Adipocyte (in vitro differentiated cells): Measurements from ENCODE around the gene ERGIC2.

Experiments
- DNase-seq: peaks from one replicate; pipeline ENCODE4 v3.0.0-alpha.2; 2015; ENCODE audit warnings: low read depth
- H3K27me3 ChIP-seq: replicated peaks from 2 replicates; pipeline ENCODE4 v1.7.0; 2013; ENCODE audit warnings: mild to moderate bottlenecking, low read length, moderate library complexity; ENCODE audit not compliant: control insufficient read depth, insufficient read depth
- H3K36me3 ChIP-seq: 2 replicates; pipeline ENCODE4 v1.7.0; 2013; ENCODE audit warnings: low read length, mild to moderate bottlenecking, moderate library complexity; ENCODE audit not compliant: control insufficient read depth, insufficient read depth, severe bottlenecking
- H3K4me1 ChIP-seq: 2 replicates; pipeline ENCODE4 v1.7.0; 2013; ENCODE audit warnings: mild to moderate bottlenecking, low read length, moderate library complexity; ENCODE audit not compliant: control insufficient read depth, insufficient read depth
- H3K4me3 ChIP-seq: 2 replicates; pipeline ENCODE4 v1.7.0; 2013; ENCODE audit warnings: mild to moderate bottlenecking, low read length, moderate library complexity
- H3K9ac ChIP-seq: 2 replicates; pipeline ENCODE4 v1.7.0; 2013; ENCODE audit warnings: mild to moderate bottlenecking, low read length, moderate library complexity
- H3K9me3 ChIP-seq: 2 replicates; pipeline ENCODE4 v1.7.0; 2013; ENCODE audit warnings: mild to moderate bottlenecking, low read length, moderate library complexity; ENCODE audit not compliant: control insufficient read depth

Gene ERGIC2

DNA sequence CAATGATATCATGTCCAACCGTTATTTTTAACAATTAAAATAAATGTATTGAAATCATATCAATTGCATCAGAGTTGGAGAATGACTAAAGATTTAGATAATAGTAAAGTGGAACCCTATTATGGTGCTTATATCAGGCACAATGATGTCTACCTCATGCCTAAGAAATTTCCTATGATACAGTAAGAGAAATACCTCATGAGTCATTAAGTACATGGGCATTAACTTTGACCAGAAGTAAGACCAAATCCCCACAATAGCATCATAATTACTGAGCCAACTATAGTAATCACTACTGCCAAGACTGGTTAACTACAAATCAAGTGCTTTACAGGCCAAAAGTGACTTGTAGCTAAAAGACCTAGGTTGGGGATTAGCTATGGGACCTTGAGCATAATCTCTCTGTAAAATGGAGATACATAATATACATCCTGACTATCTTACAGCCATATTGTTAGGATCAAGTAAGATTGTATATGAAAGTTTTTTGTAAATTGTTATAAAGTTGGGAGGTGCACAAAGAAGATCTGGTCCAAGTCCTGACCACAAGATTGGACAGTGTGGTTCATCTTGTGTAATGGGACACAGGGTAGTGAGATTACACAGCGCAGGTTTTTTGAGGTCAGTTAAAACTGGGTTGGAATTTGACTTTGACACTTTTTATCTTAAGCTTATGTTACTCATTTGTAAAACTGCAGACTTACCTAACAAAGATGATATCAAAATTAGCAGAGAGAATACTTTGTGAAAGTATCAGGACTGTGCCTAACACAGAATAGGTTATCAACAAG lies 60.5 kb downstream of the ERGIC2 start:
- H3K36me3 ChIP-seq, result peaks cover 13% of the 10 kb centered on the region
- peak; percentile 48 for DNase-seq
- H3K9ac ChIP-seq, result no peak overlapping the region
- H3K4me1 ChIP-seq, result peaks cover 24% of the 10 kb centered on the region
- no peak overlapping the region for H3K4me3 ChIP-seq
- H3K9me3 ChIP-seq, result no peaks in the 10 kb centered on the region
- H3K27me3 ChIP-seq, result no peaks in the 10 kb centered on the region

DNA sequence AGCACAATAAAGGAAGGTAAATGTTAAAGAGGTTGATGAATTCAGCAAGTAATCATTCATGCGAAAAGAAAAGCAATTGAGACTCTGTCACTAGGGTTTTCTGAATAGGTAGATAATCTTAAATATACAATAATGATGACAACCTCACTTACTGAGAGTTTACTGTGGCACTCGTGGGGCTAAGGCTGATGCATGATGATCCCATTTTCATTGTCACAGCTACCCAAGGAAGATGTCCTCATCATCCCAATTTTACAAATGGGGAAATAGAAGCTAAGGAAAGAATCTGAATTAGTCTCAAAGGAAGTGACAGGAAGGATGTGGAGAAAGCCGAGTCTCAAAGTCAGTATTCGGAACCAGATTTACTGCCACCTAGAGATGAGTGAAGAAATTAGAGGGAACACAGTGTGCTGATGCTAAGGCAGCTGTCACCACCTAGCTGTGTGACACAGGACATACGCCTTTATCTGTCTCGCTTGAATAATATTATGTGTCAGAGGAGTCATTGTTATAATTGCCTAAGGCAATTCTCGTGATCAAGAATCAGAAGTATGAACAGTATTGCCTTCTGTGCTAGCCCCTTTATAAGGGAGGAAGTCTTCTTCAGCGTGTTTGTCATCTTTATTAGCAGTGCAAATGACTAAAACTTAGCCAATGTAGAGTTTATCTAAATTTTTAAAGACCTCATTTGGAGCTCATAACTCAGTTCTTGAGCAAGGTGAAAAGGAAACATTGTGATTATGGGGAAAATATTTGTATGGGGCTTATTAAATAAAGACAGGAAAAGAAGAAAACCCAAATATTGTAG lies 63.2 kb downstream of the ERGIC2 start:
- Histone ChIP-seq H3K27me3 (no peaks in the 10 kb centered on the region), H3K9me3 (no peaks in the 10 kb centered on the region), H3K4me1 (peaks cover 35% of the 10 kb centered on the region), H3K4me3 (no peak overlapping the region), H3K9ac (no peak overlapping the region), H3K36me3 (peaks cover 10% of the 10 kb centered on the region)
- peak; percentile 69 for DNase-seq

DNA sequence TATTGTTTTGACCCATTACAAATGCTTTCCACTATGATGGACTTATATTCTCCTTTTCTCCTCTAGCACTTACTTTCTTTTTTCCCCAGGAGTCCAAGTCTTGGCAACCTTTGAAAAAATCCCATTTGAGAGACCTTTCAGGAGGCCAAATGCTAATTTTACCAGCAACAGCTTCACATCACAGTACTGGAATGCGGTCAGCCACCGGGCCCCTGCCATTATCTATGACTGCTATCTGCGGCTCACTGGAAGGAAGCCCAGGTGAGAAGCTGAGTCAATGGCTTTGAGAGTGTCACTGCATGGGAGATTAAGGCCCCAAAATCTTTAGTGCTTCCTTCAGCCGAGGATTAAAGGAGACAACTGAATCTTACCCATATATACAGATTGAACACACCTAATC lies 64.2 kb downstream of the ERGIC2 start:
- no peaks in the 10 kb centered on the region for H3K9me3 ChIP-seq
- no peak overlapping the region for H3K4me3 ChIP-seq
- H3K9ac ChIP-seq, result no peak overlapping the region
- no peaks in the 10 kb centered on the region for H3K27me3 ChIP-seq
- H3K4me1 ChIP-seq, result peaks cover 36% of the 10 kb centered on the region
- DNase-seq, result peak; percentile 27
- H3K36me3 ChIP-seq, result peaks cover 11% of the 10 kb centered on the region

DNA sequence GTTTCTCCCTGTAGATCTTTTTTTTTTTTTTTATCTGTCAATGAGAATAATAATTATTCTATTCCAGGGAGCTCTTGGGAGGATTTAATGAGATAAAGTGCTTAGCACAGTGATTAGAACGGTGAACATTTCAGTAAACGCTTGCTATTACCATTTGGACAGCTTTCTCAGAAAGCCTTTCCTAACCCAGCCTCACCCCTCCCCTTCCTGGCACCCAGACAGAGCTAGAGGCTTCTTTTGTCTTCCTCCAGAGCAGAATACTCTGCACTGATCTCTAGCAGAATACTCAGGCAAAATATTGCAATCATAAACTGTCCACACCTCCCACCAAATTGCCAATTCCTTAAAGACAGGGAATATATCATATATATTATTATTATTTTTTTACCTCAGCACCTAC lies 66.6 kb downstream of the ERGIC2 start:
- no peak overlapping the region for H3K9ac ChIP-seq
- H3K4me1 ChIP-seq, result peaks cover 26% of the 10 kb centered on the region
- no peaks in the 10 kb centered on the region for H3K27me3 ChIP-seq
- H3K36me3 ChIP-seq, result peaks cover 9% of the 10 kb centered on the region
- no peak overlapping the region for H3K4me3 ChIP-seq
- no peak for DNase-seq
- H3K9me3 ChIP-seq, result no peaks in the 10 kb centered on the region

DNA sequence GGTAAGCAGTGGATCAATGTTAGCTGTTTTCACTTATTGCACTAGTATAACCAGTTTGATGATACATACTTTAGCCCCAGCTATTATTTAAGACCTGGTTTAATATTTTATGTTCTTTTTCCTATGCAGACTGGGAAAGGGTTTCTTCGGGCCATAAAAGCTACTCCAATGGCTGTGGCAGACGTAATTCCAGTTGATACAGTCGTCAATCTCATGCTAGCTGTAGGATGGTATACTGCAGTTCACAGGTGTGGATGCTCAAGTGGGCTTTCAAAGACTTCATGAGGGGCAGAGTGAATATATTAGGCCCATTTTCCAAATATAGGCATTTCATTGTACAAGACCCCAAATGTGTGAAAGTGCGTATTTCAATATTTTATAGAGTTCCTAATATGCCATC lies 70.1 kb downstream of the ERGIC2 start:
- no peak overlapping the region for H3K4me3 ChIP-seq

DNA sequence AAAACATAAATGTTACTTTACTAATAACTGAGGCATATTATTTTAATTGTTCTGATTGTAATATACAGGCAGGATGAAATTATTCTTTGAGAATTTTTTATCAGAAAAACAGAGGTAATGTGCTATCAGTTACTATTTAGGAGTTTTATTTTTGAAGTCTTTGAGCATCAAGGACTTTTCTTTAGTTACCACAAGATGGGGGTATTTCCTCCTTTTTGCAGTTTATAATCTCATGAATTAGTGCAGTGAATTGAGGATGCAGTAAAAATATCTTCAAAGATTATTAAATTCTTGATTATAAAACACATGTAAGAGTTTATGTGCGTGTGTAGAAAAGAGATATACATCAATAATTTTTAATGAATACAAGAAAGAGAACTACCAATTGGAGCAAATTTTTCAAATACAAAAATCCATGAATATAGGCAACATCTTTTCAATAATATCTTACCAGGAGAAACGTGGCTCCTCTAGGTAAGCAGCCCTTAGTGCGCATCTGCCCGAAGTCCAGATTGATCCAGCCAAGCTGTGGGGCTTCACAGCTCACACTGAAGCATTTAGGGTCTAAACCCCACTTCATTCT lies 71.6 kb downstream of the ERGIC2 start:
- Histone ChIP-seq H3K9ac (no peak overlapping the region), H3K9me3 (no peaks in the 10 kb centered on the region), H3K27me3 (no peaks in the 10 kb centered on the region), H3K4me3 (no peak overlapping the region), H3K36me3 (peaks cover 9% of the 10 kb centered on the region), H3K4me1 (peaks cover 11% of the 10 kb centered on the region)
- DNase-seq, result peak; percentile 67

More for the DNA sequence above, 70.1 kb downstream of the ERGIC2 start:
- no peaks in the 10 kb centered on the region for H3K27me3 ChIP-seq
- no peaks in the 10 kb centered on the region for H3K9me3 ChIP-seq
- DNase-seq, result no peak
- peaks cover 15% of the 10 kb centered on the region for H3K4me1 ChIP-seq
- peaks cover 9% of the 10 kb centered on the region for H3K36me3 ChIP-seq
- H3K9ac ChIP-seq, result no peak overlapping the region

DNA sequence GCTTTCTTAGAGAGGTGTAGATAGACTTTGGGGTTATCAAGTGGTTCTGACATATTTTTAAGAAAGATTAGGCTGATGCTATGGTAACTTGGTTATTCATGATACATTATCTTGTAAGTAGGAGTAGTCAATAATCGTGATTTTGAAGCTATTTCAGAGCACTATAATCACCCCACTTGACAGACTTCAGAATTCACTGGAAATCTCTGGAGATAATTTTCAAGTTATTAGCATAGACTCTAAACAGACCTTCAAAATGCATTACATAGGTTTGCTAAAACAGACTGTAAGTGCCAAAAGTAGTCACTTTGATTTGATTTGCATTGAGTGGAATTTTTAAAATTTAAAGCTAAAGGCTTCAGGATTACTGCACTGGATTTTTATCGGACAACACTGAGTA lies 74.3 kb downstream of the ERGIC2 start:
- no peaks in the 10 kb centered on the region for H3K36me3 ChIP-seq
- DNase-seq, result no peak
- H3K4me3 ChIP-seq, result no peak overlapping the region
- H3K9ac ChIP-seq, result no peak overlapping the region
- H3K4me1 ChIP-seq, result peaks cover 2% of the 10 kb centered on the region
- no peaks in the 10 kb centered on the region for H3K9me3 ChIP-seq
- no peaks in the 10 kb centered on the region for H3K27me3 ChIP-seq

DNA sequence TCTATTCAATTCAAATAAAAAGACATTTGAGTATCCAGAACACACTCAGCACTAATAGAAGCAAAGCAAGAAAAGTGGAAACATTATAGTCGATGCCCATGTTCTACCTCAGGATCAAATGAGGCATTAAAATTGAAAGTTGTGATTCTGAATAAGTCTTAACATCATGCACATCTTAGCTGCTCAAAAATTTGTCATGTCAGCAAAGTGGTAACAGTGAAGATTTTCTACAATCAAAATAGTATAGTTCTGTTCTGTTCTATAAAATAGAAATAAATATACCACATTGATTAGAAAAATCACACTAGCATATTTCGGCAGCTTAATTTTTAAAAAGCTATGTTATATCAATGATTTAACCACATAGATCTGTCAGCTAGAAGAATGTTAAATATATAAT lies 74.7 kb downstream of the ERGIC2 start:
- Histone ChIP-seq H3K36me3 (no peaks in the 10 kb centered on the region), H3K9ac (no peak overlapping the region), H3K27me3 (no peaks in the 10 kb centered on the region), H3K4me1 (no peaks in the 10 kb centered on the region), H3K4me3 (no peak overlapping the region), H3K9me3 (no peaks in the 10 kb centered on the region)
- DNase-seq, result no peak

DNA sequence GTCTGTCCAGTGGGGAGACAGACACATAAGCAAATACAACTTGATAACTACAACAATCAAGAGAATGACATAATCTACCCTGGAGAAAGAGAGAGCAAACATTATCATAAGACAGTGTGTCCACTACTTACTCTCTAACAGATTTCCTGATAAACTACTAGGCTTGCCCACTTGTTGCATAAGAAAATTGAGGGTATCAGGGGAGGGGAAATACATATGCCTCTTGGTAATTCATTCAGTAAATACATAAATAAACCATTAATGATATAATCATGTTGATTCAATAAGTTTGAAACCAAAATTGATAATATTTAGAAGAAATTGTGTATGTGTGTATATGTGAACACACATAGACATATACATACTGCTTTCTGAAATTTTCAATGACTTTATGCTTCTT lies 76.6 kb downstream of the ERGIC2 start:
- Histone ChIP-seq H3K27me3 (no peaks in the 10 kb centered on the region), H3K9ac (no peak overlapping the region), H3K9me3 (no peaks in the 10 kb centered on the region), H3K36me3 (no peaks in the 10 kb centered on the region), H3K4me3 (no peak overlapping the region), H3K4me1 (no peaks in the 10 kb centered on the region)
- no peak for DNase-seq

DNA sequence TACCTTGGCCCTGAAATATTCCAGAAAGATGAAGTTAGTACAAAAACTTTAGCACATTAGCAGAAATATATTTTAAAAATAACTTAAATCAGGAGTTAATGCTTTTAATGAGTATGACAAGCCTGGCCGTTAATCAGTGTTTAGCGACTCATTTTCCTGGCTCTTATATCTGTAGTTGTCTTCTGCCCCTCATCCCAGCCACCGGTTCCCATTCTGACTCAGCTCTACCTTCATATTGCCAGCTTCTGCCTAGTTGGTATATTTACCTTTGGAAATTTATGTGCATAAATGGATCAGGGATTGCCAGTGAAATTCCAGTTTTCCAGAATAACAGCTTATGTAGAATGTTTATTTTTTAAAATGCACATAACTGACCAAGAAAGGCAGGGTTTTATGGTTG lies 79.9 kb downstream of the ERGIC2 start:
- Histone ChIP-seq H3K27me3 (no peaks in the 10 kb centered on the region), H3K4me3 (no peak overlapping the region), H3K4me1 (no peaks in the 10 kb centered on the region), H3K9me3 (no peaks in the 10 kb centered on the region), H3K9ac (no peak overlapping the region), H3K36me3 (peaks cover 8% of the 10 kb centered on the region)
- DNase-seq, result no peak

DNA sequence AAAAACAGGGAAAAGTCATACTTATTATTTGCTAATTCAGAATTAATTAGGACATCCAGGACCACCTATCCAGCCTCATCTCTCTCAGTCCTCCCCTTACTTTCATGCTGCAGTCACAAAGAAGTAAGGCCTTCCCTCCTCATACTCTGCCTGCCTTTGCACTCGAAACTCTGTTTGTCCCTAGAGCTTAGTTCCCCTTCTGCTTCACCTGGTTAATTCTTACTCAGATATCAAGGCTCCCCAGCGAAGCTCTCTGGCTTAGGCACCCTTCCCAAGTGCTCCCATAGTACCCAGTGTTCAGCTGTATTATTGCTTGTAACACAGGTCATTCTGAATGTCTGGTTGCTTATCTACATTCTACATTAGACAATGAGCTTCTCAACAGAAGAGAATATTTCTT lies 81.3 kb downstream of the ERGIC2 start:
- no peaks in the 10 kb centered on the region for H3K4me1 ChIP-seq

More for the DNA sequence above, 81.3 kb downstream of the ERGIC2 start:
- no peak for DNase-seq
- Histone ChIP-seq H3K27me3 (no peaks in the 10 kb centered on the region), H3K36me3 (peaks cover 8% of the 10 kb centered on the region), H3K9me3 (no peaks in the 10 kb centered on the region), H3K9ac (no peak overlapping the region), H3K4me3 (no peak overlapping the region)
